ENCODE data around the gene KMT2E.
A peak's percentile ranks its signal among the peaks of the same experiment; 100 is the strongest.

The KMT2E gene

DNA sequence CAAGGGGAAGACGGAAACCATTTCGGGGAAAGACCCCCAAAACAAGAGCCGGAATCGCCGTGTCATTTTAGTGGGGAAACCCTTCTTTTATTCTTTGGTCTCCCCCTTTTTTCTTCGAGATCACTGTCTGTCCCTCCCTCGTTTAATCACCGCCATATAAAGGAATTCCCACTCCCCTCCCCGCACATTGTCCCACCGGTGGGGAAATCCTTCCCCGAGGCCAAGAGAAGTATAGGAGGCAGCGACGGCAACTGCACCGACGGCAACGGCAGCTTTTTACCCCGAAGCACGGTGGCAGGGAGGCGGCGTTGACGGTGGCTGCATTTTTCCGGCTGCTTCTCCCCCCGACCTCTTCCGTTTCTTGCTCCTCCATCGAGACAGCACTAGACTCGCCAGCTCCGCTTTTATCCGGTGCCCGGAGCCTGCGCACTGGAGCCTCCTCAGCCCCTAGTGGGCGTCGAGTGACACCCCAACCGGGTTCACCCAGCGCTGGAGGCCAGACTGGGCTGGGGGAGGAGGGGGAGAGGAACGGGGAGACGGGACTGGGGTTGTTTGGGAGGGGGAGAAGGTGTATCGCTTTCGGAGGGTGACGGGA, 687 bp upstream of the KMT2E start:
- Histone ChIP-seq H3K14ac (ENCODE audit: low read length) (peak overlapping the region; percentile 49), H2BK5ac (ENCODE audit: low read length) (peak overlapping the region; percentile 99), H3K4me1 (ENCODE audit: control insufficient read depth in 2 of 2, insufficient read depth in 1 of 2, low read depth in 1 of 2, low read length in 2 of 2) (peaks cover 2 to 3% of the 10 kb centered on the region in 2 donors), H4K8ac (ENCODE audit: low read depth, low read length) (peak overlapping the region; percentile 99), H3K18ac (ENCODE audit: low read length) (peak overlapping the region; percentile 100), H2BK120ac (ENCODE audit: low read depth, low read length) (peak overlapping the region; percentile 84), H4K91ac (ENCODE audit: low read depth, low read length, poor library complexity) (peak overlapping the region; percentile 99), H3K27me3 (ENCODE audit: control insufficient read depth in 3 of 3, insufficient read depth in 3 of 3, low read depth in 1 of 3, low read length in 3 of 3) (no peaks in the 10 kb centered on the region), H2BK15ac (ENCODE audit: low read length) (peak overlapping the region; percentile 47), H3K23ac (ENCODE audit: low read depth, low read length, poor library complexity) (peak overlapping the region; percentile 98), H3K27ac (replicated peaks; ENCODE audit: low read length) (peak overlapping the region; percentile 90), H3K36me3 (replicated peaks in 1 of 2; ENCODE audit: control insufficient read depth in 2 of 2, insufficient read depth in 2 of 2, low read length in 2 of 2) (peaks cover 0 to 27% of the 10 kb centered on the region in 2 donors), H3K9ac (ENCODE audit: low read depth, low read length, poor library complexity) (peak overlapping the region; percentile 100), H3K4me2 (ENCODE audit: insufficient read depth, low read length, poor library complexity, severe bottlenecking) (peak overlapping the region; percentile 75), H3K4ac (ENCODE audit: low read length) (peak overlapping the region; percentile 94), H2AFZ (ENCODE audit: low read length) (peak overlapping the region; percentile 66), H3K9me3 (replicated peaks in 1 of 2; ENCODE audit: control insufficient read depth in 2 of 2, insufficient read depth in 1 of 2, low read depth in 1 of 2, low read length in 2 of 2) (no peaks in the 10 kb centered on the region), H2BK12ac (ENCODE audit: low read length) (no peak overlapping the region), H3K79me1 (ENCODE audit: low read depth, low read length) (peaks cover 3% of the 10 kb centered on the region), H2AK5ac (ENCODE audit: low read depth, low read length) (peak overlapping the region; percentile 87), H3K4me3 (ENCODE audit: low read length in 2 of 2) (peak overlapping the region; percentile 91 to 99)
- WGBS, 2 donors (ENCODE audit: extremely low coverage in 2 of 2, insufficient read length in 2 of 2, insufficient replicate concordance in 1 of 2): no CpG with 5 or more reads among the region's 39 CpGs
- DNase-seq (ENCODE audit: low spot score): peak; percentile 94

DNA sequence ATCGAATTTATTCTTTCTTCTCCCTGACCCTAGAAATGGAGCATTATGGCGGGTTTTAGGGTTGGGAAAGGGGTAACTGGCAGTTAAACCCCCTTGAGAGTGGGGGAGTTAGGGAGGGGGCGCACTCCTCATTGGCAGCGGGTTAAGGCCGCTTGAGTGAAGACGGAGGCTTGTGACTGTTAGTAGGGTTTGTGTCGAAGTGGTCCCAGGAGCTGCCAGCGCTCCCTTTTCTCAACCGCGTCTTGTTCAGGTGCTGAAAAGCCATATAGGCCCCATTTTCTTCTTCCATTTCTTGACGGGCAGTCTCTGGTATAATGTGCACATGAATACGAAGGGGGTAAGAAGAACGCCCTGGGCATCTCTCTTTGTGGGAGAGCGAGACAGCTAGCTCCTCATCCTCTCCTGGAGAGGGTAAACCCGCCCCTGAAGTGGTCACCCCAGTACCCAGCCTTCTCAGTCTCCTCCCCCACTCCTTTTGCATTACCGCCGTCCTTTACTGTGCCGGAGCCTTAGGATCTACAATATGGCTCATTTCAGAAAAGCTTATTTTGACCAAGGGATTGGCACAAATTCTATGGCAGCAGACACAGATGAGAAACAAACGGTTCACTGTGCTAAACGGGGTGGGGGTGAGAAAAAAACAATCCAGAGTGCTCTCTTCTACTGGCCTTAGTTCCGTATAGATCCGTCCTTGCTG, 836 bp downstream of the KMT2E start:
- H3K4me3 ChIP-seq (ENCODE audit: low read length in 2 of 2): peak overlapping the region; percentile 91 to 97

DNA sequence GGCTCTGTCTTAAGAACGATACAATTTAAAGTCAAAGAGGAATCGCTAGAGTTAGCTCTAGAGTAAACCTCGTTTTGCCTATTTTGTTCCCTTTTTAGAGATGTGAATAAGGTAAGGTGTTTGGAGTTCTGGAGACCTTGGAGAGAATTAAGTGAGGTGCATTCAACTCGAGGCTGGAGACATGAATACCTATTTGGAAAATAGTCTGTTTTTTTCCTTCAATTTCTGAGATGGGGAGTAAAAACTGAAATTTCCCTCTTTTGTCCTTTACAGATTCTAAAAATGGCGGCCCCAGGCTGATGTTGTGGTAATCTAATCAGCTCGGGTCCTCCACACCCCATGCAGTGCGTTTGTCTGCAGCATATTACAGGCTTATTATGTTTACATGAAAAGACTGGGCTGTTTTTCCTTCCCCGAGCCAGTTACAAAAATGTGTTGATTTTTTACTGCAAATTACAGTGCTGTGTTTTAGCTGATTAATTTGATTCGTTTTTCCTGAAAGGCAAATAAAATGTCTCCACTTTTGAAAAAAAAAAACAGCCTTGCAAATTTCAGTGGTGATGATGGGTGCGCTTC, 1.5 kb downstream of the KMT2E start:
- H4K91ac ChIP-seq (ENCODE audit: low read depth, low read length, poor library complexity): no peak overlapping the region
- H3K14ac ChIP-seq (ENCODE audit: low read length): no peak overlapping the region
- H3K23ac ChIP-seq (ENCODE audit: low read depth, low read length, poor library complexity): no peak overlapping the region
- no CpG with 5 or more reads among the region's 10 CpGs for WGBS, 2 donors (ENCODE audit: extremely low coverage in 2 of 2, insufficient read length in 2 of 2, insufficient replicate concordance in 1 of 2)
- H2BK12ac ChIP-seq (ENCODE audit: low read length): no peak overlapping the region
- no peak overlapping the region for H2AFZ ChIP-seq (ENCODE audit: low read length)
- H3K79me1 ChIP-seq (ENCODE audit: low read depth, low read length): peaks cover 3% of the 10 kb centered on the region
- H2BK15ac ChIP-seq (ENCODE audit: low read length): no peak overlapping the region
- peaks cover 0 to 2% of the 10 kb centered on the region in 2 donors for H3K4me1 ChIP-seq (ENCODE audit: control insufficient read depth in 2 of 2, insufficient read depth in 1 of 2, low read depth in 1 of 2, low read length in 2 of 2)
- H3K27ac ChIP-seq (replicated peaks; ENCODE audit: low read length): peak overlapping the region; percentile 97
- H2BK120ac ChIP-seq (ENCODE audit: low read depth, low read length): no peak overlapping the region
- peak overlapping the region; percentile 91 to 97 for H3K4me3 ChIP-seq (ENCODE audit: low read length in 2 of 2)
- DNase-seq (ENCODE audit: low spot score): no peak
- no peak overlapping the region for H2BK5ac ChIP-seq (ENCODE audit: low read length)
- no peak overlapping the region for H3K18ac ChIP-seq (ENCODE audit: low read length)
- H3K36me3 ChIP-seq (replicated peaks in 1 of 2; ENCODE audit: control insufficient read depth in 2 of 2, insufficient read depth in 2 of 2, low read length in 2 of 2): peaks cover 0 to 5% of the 10 kb centered on the region in 2 donors
- no peak overlapping the region for H4K8ac ChIP-seq (ENCODE audit: low read depth, low read length)
- H3K9ac ChIP-seq (ENCODE audit: low read depth, low read length, poor library complexity): no peak overlapping the region
- H3K9me3 ChIP-seq (replicated peaks in 1 of 2; ENCODE audit: control insufficient read depth in 2 of 2, insufficient read depth in 1 of 2, low read depth in 1 of 2, low read length in 2 of 2): no peaks in the 10 kb centered on the region
- H3K4ac ChIP-seq (ENCODE audit: low read length): no peak overlapping the region
- H3K4me2 ChIP-seq (ENCODE audit: insufficient read depth, low read length, poor library complexity, severe bottlenecking): peak overlapping the region; percentile 46
- no peak overlapping the region for H2AK5ac ChIP-seq (ENCODE audit: low read depth, low read length)
- no peaks in the 10 kb centered on the region for H3K27me3 ChIP-seq (ENCODE audit: control insufficient read depth in 3 of 3, insufficient read depth in 3 of 3, low read depth in 1 of 3, low read length in 3 of 3)

More for the DNA sequence above, 836 bp downstream of the KMT2E start:
- H2BK15ac ChIP-seq (ENCODE audit: low read length): no peak overlapping the region
- H2AFZ ChIP-seq (ENCODE audit: low read length): peak overlapping the region; percentile 65
- no CpG with 5 or more reads among the region's 22 CpGs for WGBS, 2 donors (ENCODE audit: extremely low coverage in 2 of 2, insufficient read length in 2 of 2, insufficient replicate concordance in 1 of 2)
- H3K27me3 ChIP-seq (ENCODE audit: control insufficient read depth in 3 of 3, insufficient read depth in 3 of 3, low read depth in 1 of 3, low read length in 3 of 3): no peaks in the 10 kb centered on the region
- H3K14ac ChIP-seq (ENCODE audit: low read length): no peak overlapping the region
- H2BK12ac ChIP-seq (ENCODE audit: low read length): no peak overlapping the region
- no peak overlapping the region for H3K23ac ChIP-seq (ENCODE audit: low read depth, low read length, poor library complexity)
- H2BK120ac ChIP-seq (ENCODE audit: low read depth, low read length): no peak overlapping the region
- H3K18ac ChIP-seq (ENCODE audit: low read length): peak overlapping the region; percentile 81
- no peaks in the 10 kb centered on the region for H3K9me3 ChIP-seq (replicated peaks in 1 of 2; ENCODE audit: control insufficient read depth in 2 of 2, insufficient read depth in 1 of 2, low read depth in 1 of 2, low read length in 2 of 2)
- H3K36me3 ChIP-seq (replicated peaks in 1 of 2; ENCODE audit: control insufficient read depth in 2 of 2, insufficient read depth in 2 of 2, low read length in 2 of 2): peaks cover 0 to 12% of the 10 kb centered on the region in 2 donors
- no peak overlapping the region for H3K4ac ChIP-seq (ENCODE audit: low read length)
- H3K79me1 ChIP-seq (ENCODE audit: low read depth, low read length): peaks cover 3% of the 10 kb centered on the region
- peak overlapping the region; percentile 97 for H3K27ac ChIP-seq (replicated peaks; ENCODE audit: low read length)
- no peak overlapping the region for H4K91ac ChIP-seq (ENCODE audit: low read depth, low read length, poor library complexity)
- H3K4me2 ChIP-seq (ENCODE audit: insufficient read depth, low read length, poor library complexity, severe bottlenecking): peak overlapping the region; percentile 46
- peak overlapping the region; percentile 49 for H2BK5ac ChIP-seq (ENCODE audit: low read length)
- H4K8ac ChIP-seq (ENCODE audit: low read depth, low read length): no peak overlapping the region
- peak overlapping the region; percentile 99 for H3K9ac ChIP-seq (ENCODE audit: low read depth, low read length, poor library complexity)
- peaks cover 2 to 3% of the 10 kb centered on the region in 2 donors for H3K4me1 ChIP-seq (ENCODE audit: control insufficient read depth in 2 of 2, insufficient read depth in 1 of 2, low read depth in 1 of 2, low read length in 2 of 2)
- peak; percentile 51 for DNase-seq (ENCODE audit: low spot score)
- H2AK5ac ChIP-seq (ENCODE audit: low read depth, low read length): no peak overlapping the region

All from neuronal stem cell (in vitro differentiated cells).